Measurements from ENCODE around the gene ALOX5. TPM values are rescaled to one million over a fixed set of nuclear protein-coding genes. Genes with fewer than 3 reads are reported as not detected.

Gene ALOX5
- total RNA-seq, 1 experiment from 2014 or later = 3.4 TPM

- ATAC-seq (no peak), DNase-seq (ENCODE audit: low spot score) (no peak)
- POLR2A ChIA-PET = no interaction called here
- TF ChIP-seq, protein P1, sequence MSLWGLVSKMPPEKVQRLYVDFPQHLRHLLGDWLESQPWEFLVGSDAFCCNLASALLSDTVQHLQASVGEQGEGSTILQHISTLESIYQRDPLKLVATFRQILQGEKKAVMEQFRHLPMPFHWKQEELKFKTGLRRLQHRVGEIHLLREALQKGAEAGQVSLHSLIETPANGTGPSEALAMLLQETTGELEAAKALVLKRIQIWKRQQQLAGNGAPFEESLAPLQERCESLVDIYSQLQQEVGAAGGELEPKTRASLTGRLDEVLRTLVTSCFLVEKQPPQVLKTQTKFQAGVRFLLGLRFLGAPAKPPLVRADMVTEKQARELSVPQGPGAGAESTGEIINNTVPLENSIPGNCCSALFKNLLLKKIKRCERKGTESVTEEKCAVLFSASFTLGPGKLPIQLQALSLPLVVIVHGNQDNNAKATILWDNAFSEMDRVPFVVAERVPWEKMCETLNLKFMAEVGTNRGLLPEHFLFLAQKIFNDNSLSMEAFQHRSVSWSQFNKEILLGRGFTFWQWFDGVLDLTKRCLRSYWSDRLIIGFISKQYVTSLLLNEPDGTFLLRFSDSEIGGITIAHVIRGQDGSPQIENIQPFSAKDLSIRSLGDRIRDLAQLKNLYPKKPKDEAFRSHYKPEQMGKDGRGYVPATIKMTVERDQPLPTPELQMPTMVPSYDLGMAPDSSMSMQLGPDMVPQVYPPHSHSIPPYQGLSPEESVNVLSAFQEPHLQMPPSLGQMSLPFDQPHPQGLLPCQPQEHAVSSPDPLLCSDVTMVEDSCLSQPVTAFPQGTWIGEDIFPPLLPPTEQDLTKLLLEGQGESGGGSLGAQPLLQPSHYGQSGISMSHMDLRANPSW (CRISPR knock-in tag; conservative IDR thresholded peaks at IDR 0.05; ENCODE audit: low read depth) = no peak
- TF ChIP-seq JAZF1 (CRISPR knock-in tag; IDR thresholded peaks at IDR 0.05) = no peak
- TF ChIP-seq NR2C2 (CRISPR knock-in tag; IDR thresholded peaks at IDR 0.05) = no peak
- no peak for TF ChIP-seq ZNF423 (CRISPR knock-in tag; IDR thresholded peaks at IDR 0.05)
- no peak for TF ChIP-seq PRRX2 (CRISPR knock-in tag; IDR thresholded peaks at IDR 0.05)
- TF ChIP-seq ZBTB43 (CRISPR knock-in tag; IDR thresholded peaks at IDR 0.05) = no peak
- no peak for TF ChIP-seq SP1 (CRISPR knock-in tag; conservative IDR thresholded peaks at IDR 0.05)
- no peak for TF ChIP-seq MYBL2 (CRISPR knock-in tag; IDR thresholded peaks at IDR 0.05)
- TF ChIP-seq ZNF232 (CRISPR knock-in tag; IDR thresholded peaks at IDR 0.05) = no peak
- no peak for TF ChIP-seq ZNF263 (CRISPR knock-in tag; IDR thresholded peaks at IDR 0.05; ENCODE audit: low read depth)
- no peak for TF ChIP-seq EMX1 (CRISPR knock-in tag; IDR thresholded peaks at IDR 0.05)
- TF ChIP-seq, protein P2, sequence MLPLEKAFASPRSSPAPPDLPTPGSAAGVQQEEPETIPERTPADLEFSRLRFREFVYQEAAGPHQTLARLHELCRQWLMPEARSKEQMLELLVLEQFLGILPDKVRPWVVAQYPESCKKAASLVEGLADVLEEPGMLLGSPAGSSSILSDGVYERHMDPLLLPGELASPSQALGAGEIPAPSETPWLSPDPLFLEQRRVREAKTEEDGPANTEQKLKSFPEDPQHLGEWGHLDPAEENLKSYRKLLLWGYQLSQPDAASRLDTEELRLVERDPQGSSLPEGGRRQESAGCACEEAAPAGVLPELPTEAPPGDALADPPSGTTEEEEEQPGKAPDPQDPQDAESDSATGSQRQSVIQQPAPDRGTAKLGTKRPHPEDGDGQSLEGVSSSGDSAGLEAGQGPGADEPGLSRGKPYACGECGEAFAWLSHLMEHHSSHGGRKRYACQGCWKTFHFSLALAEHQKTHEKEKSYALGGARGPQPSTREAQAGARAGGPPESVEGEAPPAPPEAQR (CRISPR knock-in tag; IDR thresholded peaks at IDR 0.05) = no peak
- no peak for TF ChIP-seq ELF4 (CRISPR knock-in tag; IDR thresholded peaks at IDR 0.05; ENCODE audit: low read depth)
- no peak for TF ChIP-seq NFYB (CRISPR knock-in tag; conservative IDR thresholded peaks at IDR 0.05; ENCODE audit: low read depth)
- TF ChIP-seq SOX15 (CRISPR knock-in tag; IDR thresholded peaks at IDR 0.05) = no peak
- no peak overlapping the region for H3K27ac Mint-ChIP-seq
- H3K36me3 Mint-ChIP-seq = no peaks in the 10 kb centered on the region
- no peak overlapping the region for H3K4me3 Mint-ChIP-seq
- H3K27me3 Mint-ChIP-seq (ENCODE audit: low read depth) = no peaks in the 10 kb centered on the region
- CTCF ChIA-PET = interaction anchor here (1.2 to 2.6 kb wide), 2 partner anchors 10 to 194 kb away, joined by 3 to 12 read pairs; no protein-coding TSS in a partner anchor
- no peaks in the 10 kb centered on the region for H3K9me3 Mint-ChIP-seq
- peaks cover 15% of the 10 kb centered on the region for H3K4me1 Mint-ChIP-seq
These were observed 69.3 kb downstream of the ALOX5 start for GRCh38 chr10:45443101-45444009.

- ATAC-seq (no peak), DNase-seq (ENCODE audit: low spot score) (no peak)
- ChIA-PET CTCF (interaction anchor here (1.5 kb wide), 1 partner anchor 194 kb away, joined by 8 read pairs; no protein-coding TSS in a partner anchor), POLR2A (no interaction called here)
- Mint-ChIP-seq H3K27me3 (ENCODE audit: low read depth) (no peaks in the 10 kb centered on the region), H3K4me3 (no peak overlapping the region), H3K36me3 (no peaks in the 10 kb centered on the region), H3K4me1 (peaks cover 13% of the 10 kb centered on the region), H3K9me3 (no peaks in the 10 kb centered on the region), H3K27ac (no peak overlapping the region)
- no peak for TF ChIP-seq CBFB (CRISPR knock-in tag; IDR thresholded peaks at IDR 0.05; ENCODE audit: low read depth)
- TF ChIP-seq, protein P3, sequence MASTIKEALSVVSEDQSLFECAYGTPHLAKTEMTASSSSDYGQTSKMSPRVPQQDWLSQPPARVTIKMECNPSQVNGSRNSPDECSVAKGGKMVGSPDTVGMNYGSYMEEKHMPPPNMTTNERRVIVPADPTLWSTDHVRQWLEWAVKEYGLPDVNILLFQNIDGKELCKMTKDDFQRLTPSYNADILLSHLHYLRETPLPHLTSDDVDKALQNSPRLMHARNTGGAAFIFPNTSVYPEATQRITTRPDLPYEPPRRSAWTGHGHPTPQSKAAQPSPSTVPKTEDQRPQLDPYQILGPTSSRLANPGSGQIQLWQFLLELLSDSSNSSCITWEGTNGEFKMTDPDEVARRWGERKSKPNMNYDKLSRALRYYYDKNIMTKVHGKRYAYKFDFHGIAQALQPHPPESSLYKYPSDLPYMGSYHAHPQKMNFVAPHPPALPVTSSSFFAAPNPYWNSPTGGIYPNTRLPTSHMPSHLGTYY (CRISPR knock-in tag; IDR thresholded peaks at IDR 0.05) = no peak
- no peak for TF ChIP-seq ZNF232 (CRISPR knock-in tag; IDR thresholded peaks at IDR 0.05)
- TF ChIP-seq, protein P4, sequence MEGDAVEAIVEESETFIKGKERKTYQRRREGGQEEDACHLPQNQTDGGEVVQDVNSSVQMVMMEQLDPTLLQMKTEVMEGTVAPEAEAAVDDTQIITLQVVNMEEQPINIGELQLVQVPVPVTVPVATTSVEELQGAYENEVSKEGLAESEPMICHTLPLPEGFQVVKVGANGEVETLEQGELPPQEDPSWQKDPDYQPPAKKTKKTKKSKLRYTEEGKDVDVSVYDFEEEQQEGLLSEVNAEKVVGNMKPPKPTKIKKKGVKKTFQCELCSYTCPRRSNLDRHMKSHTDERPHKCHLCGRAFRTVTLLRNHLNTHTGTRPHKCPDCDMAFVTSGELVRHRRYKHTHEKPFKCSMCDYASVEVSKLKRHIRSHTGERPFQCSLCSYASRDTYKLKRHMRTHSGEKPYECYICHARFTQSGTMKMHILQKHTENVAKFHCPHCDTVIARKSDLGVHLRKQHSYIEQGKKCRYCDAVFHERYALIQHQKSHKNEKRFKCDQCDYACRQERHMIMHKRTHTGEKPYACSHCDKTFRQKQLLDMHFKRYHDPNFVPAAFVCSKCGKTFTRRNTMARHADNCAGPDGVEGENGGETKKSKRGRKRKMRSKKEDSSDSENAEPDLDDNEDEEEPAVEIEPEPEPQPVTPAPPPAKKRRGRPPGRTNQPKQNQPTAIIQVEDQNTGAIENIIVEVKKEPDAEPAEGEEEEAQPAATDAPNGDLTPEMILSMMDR (IDR thresholded peaks at IDR 0.05) = no peak
- TF ChIP-seq, protein P2 (CRISPR knock-in tag; IDR thresholded peaks at IDR 0.05) = no peak
- no peak for TF ChIP-seq ETV6 (CRISPR knock-in tag; IDR thresholded peaks at IDR 0.05)
- TF ChIP-seq MAX (CRISPR knock-in tag; IDR thresholded peaks at IDR 0.05) = no peak
- TF ChIP-seq JAZF1 (CRISPR knock-in tag; IDR thresholded peaks at IDR 0.05) = no peak
- TF ChIP-seq JUN (CRISPR knock-in tag; IDR thresholded peaks at IDR 0.05) = no peak
- TF ChIP-seq ZNF263 (CRISPR knock-in tag; IDR thresholded peaks at IDR 0.05; ENCODE audit: low read depth) = no peak
These were observed 70.0 kb downstream of the ALOX5 start for GRCh38 chr10:45444022-45444421.

Data from WTC11 (cell line).